ENCODE measurements around the gene AQP3.

AQP3 gene

GRCh38 chr9:33453999-33454660 lies 6.7 kb upstream of the AQP3 start:
- no peak overlapping the region for H3K27ac ChIP-seq

GRCh38 chr9:33453286-33453860 lies 6.0 kb upstream of the AQP3 start:
- TF ChIP-seq ZFX (IDR thresholded peaks at IDR 0.05): no peak
- no peak for TF ChIP-seq CTCF (conservative IDR thresholded peaks at IDR 0.05)
- no peak overlapping the region for H3K27ac ChIP-seq

More at GRCh38 chr9:33453999-33454660, 6.7 kb upstream of the AQP3 start:
- TF ChIP-seq CTCF (conservative IDR thresholded peaks at IDR 0.05) (no peak), ZFX (IDR thresholded peaks at IDR 0.05) (no peak)

- H3K27ac ChIP-seq: no peak overlapping the region
Measured at GRCh38 chr9:33452828-33453271, 5.5 kb upstream of the AQP3 start.

GRCh38 chr9:33450621-33451146 lies 3.3 kb upstream of the AQP3 start:
- H3K27ac ChIP-seq: no peak overlapping the region
- TF ChIP-seq ZFX (IDR thresholded peaks at IDR 0.05) (no peak), CTCF (conservative IDR thresholded peaks at IDR 0.05) (no peak)

More at GRCh38 chr9:33452828-33453271, 5.5 kb upstream of the AQP3 start:
- TF ChIP-seq ZFX (IDR thresholded peaks at IDR 0.05) (no peak), CTCF (conservative IDR thresholded peaks at IDR 0.05) (peak; percentile 78)

- H3K27ac ChIP-seq: no peak overlapping the region
- TF ChIP-seq ZFX (IDR thresholded peaks at IDR 0.05): no peak
- no peak for TF ChIP-seq CTCF (conservative IDR thresholded peaks at IDR 0.05)
Measured at GRCh38 chr9:33449715-33450114, 2.3 kb upstream of the AQP3 start.

GRCh38 chr9:33447799-33448553 lies 583 bp upstream of the AQP3 start:
- peak overlapping the region; percentile 84; the same call in 1 of the 2 replicates for H3K27ac ChIP-seq
- TF ChIP-seq CTCF (conservative IDR thresholded peaks at IDR 0.05): no peak
- no peak for TF ChIP-seq ZFX (IDR thresholded peaks at IDR 0.05)

All from C4-2B (cell line).